ENCODE results near the gene TBXAS1. TPM values are rescaled to one million over a fixed set of nuclear protein-coding genes. Genes with fewer than 3 reads are reported as not detected.
A peak's percentile ranks its signal among the peaks of the same experiment; 100 is the strongest.

Gene TBXAS1
- total and polyA plus RNA-seq, 11 donors, result 2.0 to 32.0 (median 4.7) TPM

GRCh38 chr7:140062528-140063299, 233.7 kb downstream of the TBXAS1 start, which contains the start of gene PARP12:
Gene PARP12 (minus strand): TSS chr7:140062951. CDS start chr7:140062847, 104 bp downstream.
- Histone ChIP-seq H3K36me3 (peaks cover 0 to 2% (median 0%) of the 10 kb centered on the region in 9 donors), H3K27ac (peak within 1 kb of the TSS; percentile 42 to 99 (median 90)), H3K9me3 (peaks cover 0 to 25% (median 14%) of the 10 kb centered on the region in 12 donors), H3K27me3 (no peaks in the 10 kb centered on the region), H3K4me1 (peaks cover 7 to 52% (median 31%) of the 10 kb centered on the region in 12 donors), H3K4me3 (peak within 1 kb of the TSS; percentile 31 to 90 (median 76))
- peak in 1 of 12 donors; percentile 16 for TF ChIP-seq CTCF (IDR thresholded peaks at IDR 0.05)
- TF ChIP-seq POLR2A (IDR thresholded peaks at IDR 0.05), result peak in 1 of 2 donors; percentile 45
- ATAC-seq (peak; percentile 33 to 85 (median 81)), DNase-seq (peak; percentile 93 to 96 (median 94))
- intact Hi-C loops (cut with DNase I), result loop anchor here in 3 of 10 donors (5.0 to 10.0 kb wide), 2 partner anchors 112 to 115 kb away; partner anchors contain the start of gene KDM7A (in 3 of the 3)
- WGBS, 4 donors, result 1 to 3% (median 1%) methylated on average over 43 to 106 of the region's 106 CpGs

- H3K27me3 ChIP-seq, result no peaks in the 10 kb centered on the region
- intact Hi-C loops (cut with DNase I), result loop anchor here in 1 of 10 donors (10.0 kb wide), 1 partner anchor 108 kb away; the partner anchor contains the start of gene KDM7A
- DNase-seq (no peak), ATAC-seq (no peak)
- no peak overlapping the region for H3K27ac ChIP-seq
- H3K9me3 ChIP-seq, result peaks cover 0 to 52% (median 20%) of the 10 kb centered on the region in 12 donors
- H3K4me1 ChIP-seq, result peaks cover 0 to 10% (median 0%) of the 10 kb centered on the region in 12 donors
- H3K4me3 ChIP-seq, result no peak overlapping the region
- WGBS, 4 donors, result 50 to 76% (median 75%) methylated on average over 2 of the region's 2 CpGs
- TF ChIP-seq CTCF (IDR thresholded peaks at IDR 0.05) (no peak), POLR2A (IDR thresholded peaks at IDR 0.05) (no peak)
- H3K36me3 ChIP-seq, result no peaks in the 10 kb centered on the region
These were observed 238.0 kb downstream of the TBXAS1 start for GRCh38 chr7:140067052-140067451.

GRCh38 chr7:140068033-140068432, 239.0 kb downstream of the TBXAS1 start:
- no peaks in the 10 kb centered on the region for H3K27me3 ChIP-seq
- no peak overlapping the region for H3K4me3 ChIP-seq
- no peak for TF ChIP-seq CTCF (IDR thresholded peaks at IDR 0.05)
- no peak for TF ChIP-seq POLR2A (IDR thresholded peaks at IDR 0.05)
- DNase-seq (no peak), ATAC-seq (no peak)
- H3K36me3 ChIP-seq, result no peaks in the 10 kb centered on the region
- 39 to 86% (median 66%) methylated on average over 2 of the region's 2 CpGs for WGBS, 4 donors
- peaks cover 0 to 52% (median 20%) of the 10 kb centered on the region in 12 donors for H3K9me3 ChIP-seq
- peaks cover 0 to 10% (median 0%) of the 10 kb centered on the region in 12 donors for H3K4me1 ChIP-seq
- H3K27ac ChIP-seq, result no peak overlapping the region
- intact Hi-C loops (cut with DNase I), result loop anchor here in 1 of 10 donors (10.0 kb wide), 1 partner anchor 107 kb away; the partner anchor contains the start of gene KDM7A

All from heart left ventricle (tissue), 16 donors.